HK-2 (cell line): Measurements from ENCODE around the gene PRDM15.

Source experiments
- DNase-seq: peaks from one replicate; pipeline ENCODE4 v3.0.0-alpha.2; 2018; ENCODE audit not compliant: unreplicated experiment

The PRDM15 gene

DNA sequence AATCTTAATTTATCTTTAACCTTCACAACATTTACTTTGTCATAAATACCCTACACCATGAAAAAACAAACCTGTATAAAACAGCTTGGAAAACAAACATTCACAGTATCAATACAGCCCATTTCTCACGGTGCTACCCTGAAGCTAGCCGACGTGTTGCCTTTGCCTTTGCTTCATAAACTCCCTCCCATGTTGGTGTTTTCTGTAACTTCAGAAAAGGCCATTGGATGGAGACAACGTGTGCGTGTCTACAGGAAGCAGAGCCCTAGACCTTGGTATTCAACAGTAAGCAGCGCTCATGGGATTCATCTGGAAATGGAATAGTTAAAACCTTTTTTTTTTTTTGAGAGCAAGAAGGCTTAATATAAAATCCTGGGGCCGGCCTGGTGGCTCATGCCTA, 7.2 kb upstream of the PRDM15 start:
- DNase-seq = no peak

GRCh38 chr21:41885341-41886024, 6.3 kb upstream of the PRDM15 start:
- no peak for DNase-seq

GRCh38 chr21:41884501-41885030, 5.4 kb upstream of the PRDM15 start:
- no peak for DNase-seq

DNA sequence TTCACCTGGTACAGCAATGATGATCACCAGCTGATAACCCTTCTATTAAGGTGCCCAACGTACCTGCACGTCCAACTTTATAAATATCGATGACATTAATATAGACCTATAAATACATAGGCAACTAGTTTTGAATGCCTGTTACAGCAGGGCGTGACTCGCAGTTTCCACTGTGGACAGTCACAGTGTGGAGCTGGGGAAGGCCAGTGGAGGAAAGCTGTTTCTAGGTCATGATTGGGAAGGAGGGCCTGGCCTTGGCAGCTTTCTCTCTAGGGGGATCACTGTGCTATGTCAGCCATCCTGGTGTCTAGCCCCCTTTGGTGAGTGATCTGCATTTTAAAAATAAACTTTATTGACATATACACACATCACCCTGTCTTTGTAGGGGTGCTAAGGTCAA, 4.4 kb upstream of the PRDM15 start:
- DNase-seq = no peak

DNA sequence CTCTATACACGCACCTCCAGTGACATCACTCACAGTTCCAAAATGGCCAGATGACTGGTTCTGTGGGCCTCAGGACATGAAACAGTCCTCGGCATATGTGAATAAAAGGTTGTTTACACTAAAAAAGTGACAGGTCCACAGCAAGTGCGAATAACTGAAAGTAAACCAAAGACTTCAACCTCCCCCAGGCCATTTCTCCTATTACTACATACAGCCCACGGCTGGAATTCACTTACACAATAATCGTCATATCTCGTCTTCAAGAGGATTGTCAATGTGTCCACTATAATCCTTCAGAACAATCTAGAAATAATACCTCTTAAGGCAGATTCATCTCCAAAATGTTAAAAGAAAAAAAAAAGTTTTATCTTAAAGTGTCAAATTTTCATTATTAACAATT, 1.9 kb upstream of the PRDM15 start:
- DNase-seq = no peak

GRCh38 chr21:41880153-41880552, 1.0 kb upstream of the PRDM15 start:
- no peak for DNase-seq

- DNase-seq = no peak
Observed at GRCh38 chr21:41878831-41879189, 334 bp downstream of the PRDM15 start.

- no peak for DNase-seq
Observed at GRCh38 chr21:41877901-41878830, 978 bp downstream of the PRDM15 start.

- DNase-seq = no peak
Observed at GRCh38 chr21:41876928-41877652, 2.1 kb downstream of the PRDM15 start.

- DNase-seq = no peak
Observed at GRCh38 chr21:41876396-41876795, 2.7 kb downstream of the PRDM15 start.

DNA sequence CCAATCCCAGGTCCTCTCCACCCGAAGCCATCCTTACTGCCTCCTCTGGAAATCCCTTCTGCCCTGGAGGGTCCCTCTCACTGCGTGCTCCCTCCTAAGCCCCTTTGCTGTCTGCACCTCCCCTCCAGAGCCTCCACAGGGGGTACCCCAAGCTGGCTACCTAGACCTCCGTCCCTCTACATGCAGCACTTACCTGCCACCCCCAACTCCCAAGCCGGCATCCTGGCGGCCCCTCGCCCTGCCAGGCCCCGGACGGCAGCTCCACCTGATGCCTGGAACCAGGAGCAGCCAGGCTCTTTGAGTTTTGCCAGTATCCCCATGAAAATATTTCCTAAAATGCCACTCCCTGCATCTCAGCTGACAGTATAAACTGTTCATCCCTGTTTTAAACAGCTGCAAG, 4.1 kb downstream of the PRDM15 start:
- DNase-seq = no peak

GRCh38 chr21:41874611-41875010, 4.5 kb downstream of the PRDM15 start:
- no peak for DNase-seq

DNA sequence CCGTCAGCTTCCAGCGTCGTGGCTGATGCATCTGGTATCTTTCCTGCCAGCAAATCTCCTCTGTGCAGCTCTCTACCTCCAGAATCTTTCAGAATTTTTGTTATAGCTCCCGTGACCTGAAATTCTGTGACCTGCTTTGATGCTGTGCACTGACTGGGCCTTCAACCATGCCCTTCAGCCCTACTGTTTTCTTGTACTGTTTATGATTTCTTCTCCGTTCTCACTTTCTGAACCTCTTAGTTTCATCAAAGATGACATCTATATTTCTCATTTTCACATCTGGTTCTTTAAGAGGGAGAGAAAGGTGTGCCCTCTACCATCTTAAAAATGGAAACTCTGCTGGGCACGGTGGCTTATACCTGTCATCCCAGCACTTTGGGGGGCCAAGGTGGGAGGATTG, 5.7 kb downstream of the PRDM15 start:
- DNase-seq = no peak

- no peak for DNase-seq
Observed at GRCh38 chr21:41873005-41873404, 6.1 kb downstream of the PRDM15 start.

- DNase-seq = no peak
Observed at GRCh38 chr21:41871293-41872030, 7.7 kb downstream of the PRDM15 start.

GRCh38 chr21:41869771-41870170, 9.4 kb downstream of the PRDM15 start:
- DNase-seq = no peak

DNA sequence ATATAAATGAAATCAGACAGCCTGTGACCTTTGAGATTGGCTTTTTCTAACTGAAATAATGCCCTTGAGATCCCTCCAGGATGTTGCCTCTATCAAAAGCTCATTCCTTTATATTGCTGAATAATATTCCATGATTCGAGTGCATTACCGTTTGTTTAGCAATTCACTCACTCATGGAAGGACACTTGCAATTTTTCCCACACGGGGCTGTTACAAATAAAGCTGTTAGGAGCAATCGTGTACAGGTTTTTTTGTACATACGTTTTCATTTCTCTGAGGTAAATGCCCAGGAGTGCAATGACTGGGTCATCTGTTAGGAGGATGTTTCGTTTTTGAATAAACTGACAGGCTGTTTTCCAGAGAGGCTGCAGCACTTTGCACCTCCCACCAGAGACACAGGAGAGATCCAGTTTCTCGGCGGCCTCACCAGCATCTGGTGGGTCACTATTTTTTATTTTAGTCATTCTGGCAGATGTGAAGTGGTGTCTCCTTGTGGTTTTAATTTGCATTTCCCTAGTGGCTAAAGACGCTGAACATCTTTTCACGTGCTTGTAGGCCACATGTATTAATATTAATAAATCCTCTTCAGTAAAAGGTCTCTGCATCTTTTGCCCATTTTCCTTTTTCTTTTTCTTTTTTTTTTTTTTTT, 11.0 kb downstream of the PRDM15 start:
- no peak for DNase-seq

GRCh38 chr21:41867313-41867712, 11.8 kb downstream of the PRDM15 start:
- no peak for DNase-seq

DNA sequence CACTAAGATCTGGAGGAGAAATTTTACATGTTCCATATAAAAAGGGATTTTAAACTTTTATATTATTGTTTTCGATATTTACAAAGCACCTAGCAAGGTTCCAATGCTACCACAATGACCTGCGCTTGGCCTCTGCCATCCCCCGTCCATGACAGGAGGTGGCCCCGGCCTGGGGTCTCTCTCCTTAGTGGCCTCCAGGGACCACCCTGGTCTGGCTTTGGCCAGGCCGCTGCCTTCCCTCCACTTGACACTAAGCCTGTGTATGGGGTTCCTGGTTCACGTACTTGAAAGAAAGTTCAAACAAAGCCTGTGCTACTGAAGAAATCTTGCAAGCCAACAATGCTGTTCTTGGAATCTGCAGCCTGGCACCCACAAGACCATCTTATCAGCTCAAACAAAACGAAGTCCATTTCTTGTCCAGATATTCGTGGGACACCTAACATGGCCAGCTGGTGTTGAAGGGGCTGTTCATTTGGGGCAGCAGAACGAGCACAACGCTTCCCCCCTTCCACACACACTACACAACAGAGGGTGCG, 12.8 kb downstream of the PRDM15 start:
- DNase-seq = no peak

- DNase-seq = no peak
Observed at GRCh38 chr21:41865002-41865777, 14.0 kb downstream of the PRDM15 start.
